ENCODE results near the gene AGGF1. TPM values are rescaled to one million over a fixed set of nuclear protein-coding genes. Genes with fewer than 3 reads are reported as not detected.
A peak's percentile ranks its signal among the peaks of the same experiment; 100 is the strongest.

Gene AGGF1
- total and polyA plus RNA-seq, 7 donors: 8.4 to 21.8 (median 16.3) TPM

GRCh38 chr5:77082280-77082679, 52.1 kb downstream of the AGGF1 start:
- Histone ChIP-seq H3K27me3 (no peaks in the 10 kb centered on the region), H3K4me3 (no peak overlapping the region), H3K36me3 (no peaks in the 10 kb centered on the region), H3K9me3 (no peaks in the 10 kb centered on the region), H3K27ac (no peak overlapping the region), H3K4me1 (peaks cover 0 to 16% (median 8%) of the 10 kb centered on the region in 4 donors)
- TF ChIP-seq, protein P1, sequence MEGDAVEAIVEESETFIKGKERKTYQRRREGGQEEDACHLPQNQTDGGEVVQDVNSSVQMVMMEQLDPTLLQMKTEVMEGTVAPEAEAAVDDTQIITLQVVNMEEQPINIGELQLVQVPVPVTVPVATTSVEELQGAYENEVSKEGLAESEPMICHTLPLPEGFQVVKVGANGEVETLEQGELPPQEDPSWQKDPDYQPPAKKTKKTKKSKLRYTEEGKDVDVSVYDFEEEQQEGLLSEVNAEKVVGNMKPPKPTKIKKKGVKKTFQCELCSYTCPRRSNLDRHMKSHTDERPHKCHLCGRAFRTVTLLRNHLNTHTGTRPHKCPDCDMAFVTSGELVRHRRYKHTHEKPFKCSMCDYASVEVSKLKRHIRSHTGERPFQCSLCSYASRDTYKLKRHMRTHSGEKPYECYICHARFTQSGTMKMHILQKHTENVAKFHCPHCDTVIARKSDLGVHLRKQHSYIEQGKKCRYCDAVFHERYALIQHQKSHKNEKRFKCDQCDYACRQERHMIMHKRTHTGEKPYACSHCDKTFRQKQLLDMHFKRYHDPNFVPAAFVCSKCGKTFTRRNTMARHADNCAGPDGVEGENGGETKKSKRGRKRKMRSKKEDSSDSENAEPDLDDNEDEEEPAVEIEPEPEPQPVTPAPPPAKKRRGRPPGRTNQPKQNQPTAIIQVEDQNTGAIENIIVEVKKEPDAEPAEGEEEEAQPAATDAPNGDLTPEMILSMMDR (IDR thresholded peaks at IDR 0.05): no peak
- TF ChIP-seq EP300 (IDR thresholded peaks at IDR 0.05): no peak
- no peak for TF ChIP-seq POLR2A (IDR thresholded peaks at IDR 0.05)
- no peak for TF ChIP-seq POLR2AphosphoS5 (IDR thresholded peaks at IDR 0.05)
- 57 to 100% methylated on average over 1 of the region's 1 CpG for WGBS, 2 donors
- DNase-seq: no peak
- intact Hi-C loops (cut with DNase I): no loop called here

GRCh38 chr5:77083088-77083487, 52.9 kb downstream of the AGGF1 start:
- Histone ChIP-seq H3K9me3 (no peaks in the 10 kb centered on the region), H3K4me3 (no peak overlapping the region), H3K36me3 (no peaks in the 10 kb centered on the region), H3K27me3 (no peaks in the 10 kb centered on the region), H3K27ac (no peak overlapping the region), H3K4me1 (peaks cover 0 to 19% (median 12%) of the 10 kb centered on the region in 4 donors)
- 87 to 93% methylated on average over 6 of the region's 6 CpGs for WGBS, 2 donors
- TF ChIP-seq, protein P1 (IDR thresholded peaks at IDR 0.05): no peak
- TF ChIP-seq POLR2A (IDR thresholded peaks at IDR 0.05): no peak
- no peak for TF ChIP-seq POLR2AphosphoS5 (IDR thresholded peaks at IDR 0.05)
- no peak for TF ChIP-seq EP300 (IDR thresholded peaks at IDR 0.05)
- DNase-seq: no peak
- intact Hi-C loops (cut with DNase I): no loop called here

- H3K27ac ChIP-seq: peak overlapping the region; percentile 89 to 97 (median 92)
- no peaks in the 10 kb centered on the region for H3K27me3 ChIP-seq
- DNase-seq: no peak
- peak overlapping the region; percentile 61 to 93 (median 84) for H3K4me3 ChIP-seq
- TF ChIP-seq POLR2A (IDR thresholded peaks at IDR 0.05) (no peak), POLR2AphosphoS5 (IDR thresholded peaks at IDR 0.05) (no peak), EP300 (IDR thresholded peaks at IDR 0.05) (no peak)
- TF ChIP-seq, protein P1 (IDR thresholded peaks at IDR 0.05): no peak
- no peaks in the 10 kb centered on the region for H3K9me3 ChIP-seq
- H3K4me1 ChIP-seq: peaks cover 0 to 24% (median 13%) of the 10 kb centered on the region in 4 donors
- no peaks in the 10 kb centered on the region for H3K36me3 ChIP-seq
- 2 to 3% methylated on average over 6 of the region's 6 CpGs for WGBS, 2 donors
- intact Hi-C loops (cut with DNase I): loop anchor here (5.0 kb wide), 1 partner anchor 351 kb away; no protein-coding TSS in a partner anchor
Measured at GRCh38 chr5:77086368-77086688, 56.1 kb downstream of the AGGF1 start.

- Histone ChIP-seq H3K27ac (peak within 1 kb of the TSS; percentile 89 to 97 (median 92)), H3K9me3 (no peaks in the 10 kb centered on the region), H3K4me1 (peaks cover 0 to 24% (median 13%) of the 10 kb centered on the region in 4 donors), H3K4me3 (peak within 1 kb of the TSS; percentile 61 to 93 (median 84)), H3K36me3 (no peaks in the 10 kb centered on the region), H3K27me3 (no peaks in the 10 kb centered on the region)
- intact Hi-C loops (cut with DNase I): loop anchor here (5.0 kb wide), 1 partner anchor 350 kb away; no protein-coding TSS in a partner anchor
- DNase-seq: peak; percentile 90
- 0% methylated on average over 63 of the region's 63 CpGs for WGBS, 2 donors
- TF ChIP-seq POLR2AphosphoS5 (IDR thresholded peaks at IDR 0.05): peak in 3 of 4 donors; percentile 11 to 68 (median 45)
- TF ChIP-seq, protein P1 (IDR thresholded peaks at IDR 0.05): peak in 1 of 4 experiments; percentile 19
- no peak for TF ChIP-seq POLR2A (IDR thresholded peaks at IDR 0.05)
- TF ChIP-seq EP300 (IDR thresholded peaks at IDR 0.05): no peak
Measured at GRCh38 chr5:77086689-77087483, 56.7 kb downstream of the AGGF1 start, which contains the start of gene ZBED3. TSS of gene ZBED3 (minus strand) at chr5:77087285. CDS start at chr5:77077878, 9,407 bp downstream.
